Tibial artery (tissue), 4 donors: ENCODE data around the gene SF3B1.

Experiments
- DNase-seq, 2 donors: peaks; one replicate each; pipeline ENCODE4 v3.0.0-alpha.2; 2019
- H3K27ac ChIP-seq, 2 donors: fragments of 200-600 bp; sonication (generic) in 1 of 2; 1 replicate in 1 of 2; 2 replicates in 1 of 2; pipeline ENCODE4 v1.5.1; 2018 to 2019; ENCODE audit warnings: mild to moderate bottlenecking in 1 of 2
- H3K27me3 ChIP-seq, 2 donors: fragments of 200-600 bp; sonication (generic) in 1 of 2; one replicate each; pipeline versions ENCODE4 v1.5.1 to v1.6.0; 2016 to 2019
- H3K36me3 ChIP-seq, 3 donors: fragments of 200-600 bp; sonication (generic) in 2 of 3; one replicate each; pipeline ENCODE4 v1.5.1; 2016 to 2019; ENCODE audit warnings: mild to moderate bottlenecking in 2 of 3
- H3K4me1 ChIP-seq, 4 donors: fragments of 200-600 bp; sonication (generic) in 2 of 4; 1 replicate in 3 of 4; 2 replicates in 1 of 4; pipeline ENCODE4 v1.5.1; 2016 to 2019
- H3K4me3 ChIP-seq, 2 donors: fragments of 200-600 bp; sonication (generic) in 1 of 2; 1 replicate in 1 of 2; 2 replicates in 1 of 2; pipeline ENCODE4 v1.5.1; 2018 to 2019; ENCODE audit warnings: mild to moderate bottlenecking in 2 of 2
- H3K9me3 ChIP-seq, 3 donors: fragments of 200-600 bp; sonication (generic) in 1 of 3; one replicate each; pipeline ENCODE4 v1.5.1; 2016 to 2019
- intact Hi-C: fragments of 100-400 bp; cut with DNase I; formaldehyde crosslinking; loops from one replicate; pipeline ENCODE4 v1.15.0; 2023; ENCODE audit warnings: low total_unique reads
- TF ChIP-seq, protein P1 (sequence below), 2 experiments: fragments of 200-600 bp in 1 of 2; fragments of 450-650 bp in 1 of 2; IDR thresholded peaks; one replicate each; pipeline ENCODE4 v1.5.1; 2017 to 2019; ENCODE audit warnings: antibody characterized with exemption in 2 of 2, mild to moderate bottlenecking in 1 of 2, moderate library complexity in 1 of 2

Gene SF3B1

DNA sequence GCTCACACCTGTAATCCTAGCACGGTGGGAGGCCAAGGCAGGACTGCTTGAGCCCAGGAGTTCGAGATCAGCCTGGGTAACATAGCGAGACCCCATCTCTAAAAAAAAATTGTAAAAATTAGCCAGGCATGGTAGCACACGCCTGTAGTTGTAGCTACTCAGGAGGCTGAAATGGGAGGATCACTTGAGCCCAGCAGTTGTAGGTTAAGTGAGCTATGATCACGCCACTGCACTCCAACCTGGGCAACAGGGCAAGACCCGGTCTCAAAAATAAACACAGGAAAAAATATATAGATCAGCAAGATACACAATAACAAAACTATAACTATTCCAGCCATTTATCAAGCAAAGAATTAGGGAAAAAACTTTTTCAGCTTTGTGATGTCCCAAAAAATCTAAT, 3.0 kb downstream of the SF3B1 start:
- no peaks in the 10 kb centered on the region for H3K27me3 ChIP-seq
- H3K4me1 ChIP-seq: peaks cover 0 to 81% (median 63%) of the 10 kb centered on the region in 4 donors
- no peak overlapping the region for H3K27ac ChIP-seq
- intact Hi-C loops: loop anchor here (10.0 kb wide), 1 partner anchor 273 kb away; the partner anchor contains the start of gene MARS2
- H3K36me3 ChIP-seq: no peaks in the 10 kb centered on the region
- DNase-seq: no peak
- no peak overlapping the region for H3K4me3 ChIP-seq
- no peaks in the 10 kb centered on the region for H3K9me3 ChIP-seq
- TF ChIP-seq, protein P1, sequence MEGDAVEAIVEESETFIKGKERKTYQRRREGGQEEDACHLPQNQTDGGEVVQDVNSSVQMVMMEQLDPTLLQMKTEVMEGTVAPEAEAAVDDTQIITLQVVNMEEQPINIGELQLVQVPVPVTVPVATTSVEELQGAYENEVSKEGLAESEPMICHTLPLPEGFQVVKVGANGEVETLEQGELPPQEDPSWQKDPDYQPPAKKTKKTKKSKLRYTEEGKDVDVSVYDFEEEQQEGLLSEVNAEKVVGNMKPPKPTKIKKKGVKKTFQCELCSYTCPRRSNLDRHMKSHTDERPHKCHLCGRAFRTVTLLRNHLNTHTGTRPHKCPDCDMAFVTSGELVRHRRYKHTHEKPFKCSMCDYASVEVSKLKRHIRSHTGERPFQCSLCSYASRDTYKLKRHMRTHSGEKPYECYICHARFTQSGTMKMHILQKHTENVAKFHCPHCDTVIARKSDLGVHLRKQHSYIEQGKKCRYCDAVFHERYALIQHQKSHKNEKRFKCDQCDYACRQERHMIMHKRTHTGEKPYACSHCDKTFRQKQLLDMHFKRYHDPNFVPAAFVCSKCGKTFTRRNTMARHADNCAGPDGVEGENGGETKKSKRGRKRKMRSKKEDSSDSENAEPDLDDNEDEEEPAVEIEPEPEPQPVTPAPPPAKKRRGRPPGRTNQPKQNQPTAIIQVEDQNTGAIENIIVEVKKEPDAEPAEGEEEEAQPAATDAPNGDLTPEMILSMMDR (IDR thresholded peaks at IDR 0.05): no peak

DNA sequence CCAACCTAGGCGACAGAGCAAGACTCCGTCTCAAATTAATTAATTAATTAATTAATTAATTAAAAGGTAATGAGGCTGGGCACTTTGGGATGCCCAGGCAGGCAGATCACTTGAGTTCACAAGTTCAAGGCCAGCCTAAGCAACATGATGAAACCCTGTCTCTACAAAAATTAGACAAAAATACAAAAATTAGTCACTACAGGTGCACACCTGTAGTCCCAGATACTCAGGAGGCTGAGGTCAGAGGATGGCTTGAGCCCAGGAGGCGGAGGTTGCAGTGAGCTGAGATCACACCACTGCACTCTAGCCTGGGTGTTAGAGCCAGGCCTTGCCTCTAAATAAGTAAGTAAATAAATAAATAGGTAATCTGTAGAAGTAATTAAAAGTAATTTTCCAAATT, 6.8 kb downstream of the SF3B1 start:
- H3K27ac ChIP-seq: no peak overlapping the region
- H3K27me3 ChIP-seq: no peaks in the 10 kb centered on the region
- intact Hi-C loops: no loop called here
- TF ChIP-seq, protein P1 (IDR thresholded peaks at IDR 0.05): no peak
- DNase-seq: no peak
- peaks cover 0 to 100% (median 83%) of the 10 kb centered on the region in 4 donors for H3K4me1 ChIP-seq
- H3K9me3 ChIP-seq: no peaks in the 10 kb centered on the region
- no peak overlapping the region for H3K4me3 ChIP-seq
- peaks cover 0 to 7% (median 0%) of the 10 kb centered on the region in 3 donors for H3K36me3 ChIP-seq

GRCh38 chr2:197426723-197427603, 7.9 kb downstream of the SF3B1 start:
- peaks cover 0 to 95% (median 75%) of the 10 kb centered on the region in 4 donors for H3K4me1 ChIP-seq
- TF ChIP-seq, protein P1 (IDR thresholded peaks at IDR 0.05): no peak
- H3K27ac ChIP-seq: no peak overlapping the region
- H3K4me3 ChIP-seq: no peak overlapping the region
- no peaks in the 10 kb centered on the region for H3K9me3 ChIP-seq
- no peak for DNase-seq
- H3K36me3 ChIP-seq: peaks cover 0 to 17% (median 0%) of the 10 kb centered on the region in 3 donors
- no peaks in the 10 kb centered on the region for H3K27me3 ChIP-seq
- intact Hi-C loops: no loop called here

DNA sequence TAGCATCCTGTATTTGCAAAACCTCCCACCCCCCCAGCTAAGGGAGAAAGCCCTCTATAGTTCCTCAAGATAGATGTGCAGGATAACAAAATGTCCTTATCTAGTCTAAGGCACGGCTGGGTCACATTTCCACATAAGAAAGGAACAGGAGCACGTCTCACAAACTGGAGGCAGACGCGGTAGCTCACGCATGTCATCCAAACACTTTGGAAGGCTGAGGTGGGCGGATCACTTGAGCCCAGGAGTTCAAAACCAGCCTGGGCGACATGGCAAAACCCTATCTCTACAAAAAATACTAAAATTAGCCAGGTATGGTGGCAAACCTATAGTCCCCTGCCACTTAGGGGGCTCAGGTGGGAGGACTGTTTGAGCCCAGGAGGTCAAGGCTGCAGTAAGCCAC, 9.3 kb downstream of the SF3B1 start:
- TF ChIP-seq, protein P1 (IDR thresholded peaks at IDR 0.05): no peak
- Histone ChIP-seq H3K27ac (no peak overlapping the region), H3K36me3 (peaks cover 3 to 27% (median 14%) of the 10 kb centered on the region in 3 donors), H3K4me1 (peaks cover 0 to 81% (median 62%) of the 10 kb centered on the region in 4 donors), H3K27me3 (no peaks in the 10 kb centered on the region), H3K4me3 (no peak overlapping the region), H3K9me3 (no peaks in the 10 kb centered on the region)
- no peak for DNase-seq
- intact Hi-C loops: no loop called here

DNA sequence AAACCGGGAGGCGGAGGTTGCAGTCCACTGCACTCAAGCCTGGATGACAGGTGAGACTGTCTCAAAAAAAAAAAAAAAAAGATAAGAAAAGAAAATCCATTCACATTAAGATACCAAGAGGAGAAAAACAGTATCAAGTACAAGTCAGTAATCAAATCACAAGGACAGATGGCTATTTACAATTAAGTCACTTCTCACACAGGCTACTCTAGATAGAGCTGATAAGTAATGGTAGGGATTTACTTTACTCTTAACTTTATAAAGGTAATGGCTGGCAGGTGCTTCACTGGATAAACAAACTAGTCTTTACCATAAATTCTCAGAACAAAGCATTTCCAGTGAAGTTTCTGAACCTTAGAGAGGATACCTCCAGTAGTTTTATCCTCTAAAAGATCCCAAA, 11.5 kb downstream of the SF3B1 start:
- TF ChIP-seq, protein P1 (IDR thresholded peaks at IDR 0.05): no peak

More for the DNA sequence above, 11.5 kb downstream of the SF3B1 start:
- DNase-seq: no peak
- H3K4me3 ChIP-seq: no peak overlapping the region
- no peaks in the 10 kb centered on the region for H3K9me3 ChIP-seq
- intact Hi-C loops: no loop called here
- peaks cover 0 to 59% (median 44%) of the 10 kb centered on the region in 4 donors for H3K4me1 ChIP-seq
- H3K27ac ChIP-seq: no peak overlapping the region
- peaks cover 26 to 49% (median 36%) of the 10 kb centered on the region in 3 donors for H3K36me3 ChIP-seq
- no peaks in the 10 kb centered on the region for H3K27me3 ChIP-seq
